KOPT-K1 (cell line): Measurements from ENCODE around the gene EXTL1.

Experiments
- H3K27ac ChIP-seq: fragments of 200-600 bp; sonication (generic); 2 replicates; pipeline ENCODE4 v1.5.1; 2016; ENCODE audit warnings: antibody characterized with exemption, mild to moderate bottlenecking, low read depth, low read length; ENCODE audit not compliant: poor library complexity, severe bottlenecking
- H3K36me3 ChIP-seq: fragments of 200-600 bp; sonication (generic); 2 replicates; pipeline ENCODE4 v1.5.1; 2017; ENCODE audit warnings: antibody characterized with exemption, mild to moderate bottlenecking, low read length, moderate library complexity; ENCODE audit not compliant: insufficient read depth
- H3K9me3 ChIP-seq: fragments of 200-600 bp; sonication (generic); 2 replicates; pipeline ENCODE4 v1.5.1; 2017; ENCODE audit warnings: antibody characterized with exemption, low read length, mild to moderate bottlenecking; ENCODE audit not compliant: insufficient read depth, poor library complexity, severe bottlenecking

EXTL1 gene

DNA sequence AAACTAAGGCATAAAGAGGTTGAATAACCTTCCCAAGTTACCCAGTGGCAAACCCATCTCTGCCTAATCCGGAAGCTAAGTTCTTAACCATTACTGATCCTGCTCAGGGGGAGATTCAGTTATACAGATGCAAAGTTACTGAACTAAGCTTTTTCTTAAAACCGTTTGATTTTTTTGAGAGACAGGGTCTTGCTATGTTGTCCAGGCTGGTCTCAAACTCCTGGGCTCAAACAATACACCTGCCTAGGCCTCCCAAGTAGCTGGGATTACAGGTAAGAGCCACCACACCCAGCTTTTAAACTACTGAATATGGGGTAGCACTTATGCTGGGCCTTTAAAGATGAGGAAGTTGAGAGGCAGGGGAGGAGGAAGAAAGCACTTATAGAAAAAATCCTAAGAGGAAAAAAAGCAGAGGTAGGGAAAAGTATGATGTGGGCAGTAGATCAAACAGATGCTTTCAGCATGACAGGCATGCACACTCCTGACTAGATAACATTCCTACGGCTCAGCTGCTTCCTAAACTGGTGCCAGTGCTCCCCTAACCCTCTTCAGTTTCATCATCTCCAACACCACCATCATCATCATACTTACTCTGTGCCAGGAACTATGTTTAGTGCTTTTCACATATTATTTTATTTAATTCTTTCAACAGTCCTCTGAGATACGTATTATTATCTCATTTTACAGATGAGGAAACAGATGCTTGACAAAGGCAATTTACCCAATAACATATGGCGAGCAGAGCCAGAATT is 29.5 kb upstream of the EXTL1 start:
- Histone ChIP-seq H3K9me3 (no peaks in the 10 kb centered on the region), H3K27ac (peak overlapping the region; percentile 95), H3K36me3 (peaks cover 11% of the 10 kb centered on the region)

DNA sequence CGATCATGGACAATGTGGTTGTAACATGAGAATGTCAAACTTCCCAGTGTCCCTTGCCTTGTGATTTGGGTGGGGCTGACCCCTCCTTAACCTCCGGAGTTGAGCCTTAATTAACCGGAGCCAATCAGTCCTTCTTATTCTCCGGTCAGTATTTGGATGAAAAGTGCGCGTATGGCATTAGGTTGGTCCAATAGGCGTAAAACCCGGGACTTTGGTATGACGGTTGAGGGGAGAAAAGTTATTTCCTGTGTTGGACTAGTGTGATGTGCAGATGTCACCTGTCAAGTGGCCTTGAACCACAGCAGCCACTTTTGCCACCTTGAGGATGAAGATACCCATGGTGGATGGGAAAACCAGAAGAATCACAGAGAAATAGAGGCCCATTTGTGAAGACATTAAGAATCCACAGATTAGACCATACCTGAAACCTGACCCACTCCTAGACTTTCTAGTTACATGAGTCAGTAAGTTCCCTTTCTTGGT is 28.8 kb upstream of the EXTL1 start:
- Histone ChIP-seq H3K36me3 (peaks cover 6% of the 10 kb centered on the region; the same call in 1 of the 2 replicates), H3K27ac (peak overlapping the region; percentile 95), H3K9me3 (no peaks in the 10 kb centered on the region)

DNA sequence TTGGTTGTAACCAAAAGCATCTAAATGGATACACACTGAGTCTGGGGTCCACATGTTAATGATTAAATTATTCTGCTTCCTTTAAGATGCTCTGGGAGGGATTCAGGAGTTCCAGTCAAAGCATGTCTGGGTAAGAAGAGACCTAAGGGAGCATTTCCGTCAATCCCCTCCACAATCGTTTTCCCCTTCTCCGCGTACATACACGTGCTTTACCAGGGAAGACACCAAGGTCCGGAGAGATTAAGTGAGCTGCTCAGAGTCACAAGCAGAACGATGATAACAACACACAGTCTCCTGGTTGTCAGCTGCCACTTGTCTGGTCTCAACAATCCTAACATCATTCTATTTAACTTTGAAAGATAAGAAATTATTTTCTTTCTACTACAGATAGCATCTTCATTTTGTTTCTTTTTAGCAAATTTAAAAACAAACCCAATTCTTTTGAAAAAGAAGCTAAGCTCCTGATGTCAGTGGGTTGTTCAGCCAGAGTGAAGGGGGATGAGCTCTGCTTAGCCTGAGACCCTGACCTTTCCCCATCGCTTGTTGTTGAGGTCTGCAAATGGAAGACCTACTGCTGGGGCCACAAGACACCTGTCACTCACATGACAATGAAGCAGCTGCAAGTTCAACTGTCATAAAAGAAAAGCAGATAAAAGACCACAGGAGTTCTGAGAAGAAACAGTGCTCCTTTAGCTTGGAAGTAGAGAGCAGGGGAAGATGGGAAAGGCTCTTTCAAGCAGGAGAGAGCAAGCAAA is 28.2 kb upstream of the EXTL1 start:
- Histone ChIP-seq H3K27ac (peak overlapping the region; percentile 95), H3K9me3 (no peaks in the 10 kb centered on the region), H3K36me3 (no peaks in the 10 kb centered on the region; the same call in 1 of the 2 replicates)

DNA sequence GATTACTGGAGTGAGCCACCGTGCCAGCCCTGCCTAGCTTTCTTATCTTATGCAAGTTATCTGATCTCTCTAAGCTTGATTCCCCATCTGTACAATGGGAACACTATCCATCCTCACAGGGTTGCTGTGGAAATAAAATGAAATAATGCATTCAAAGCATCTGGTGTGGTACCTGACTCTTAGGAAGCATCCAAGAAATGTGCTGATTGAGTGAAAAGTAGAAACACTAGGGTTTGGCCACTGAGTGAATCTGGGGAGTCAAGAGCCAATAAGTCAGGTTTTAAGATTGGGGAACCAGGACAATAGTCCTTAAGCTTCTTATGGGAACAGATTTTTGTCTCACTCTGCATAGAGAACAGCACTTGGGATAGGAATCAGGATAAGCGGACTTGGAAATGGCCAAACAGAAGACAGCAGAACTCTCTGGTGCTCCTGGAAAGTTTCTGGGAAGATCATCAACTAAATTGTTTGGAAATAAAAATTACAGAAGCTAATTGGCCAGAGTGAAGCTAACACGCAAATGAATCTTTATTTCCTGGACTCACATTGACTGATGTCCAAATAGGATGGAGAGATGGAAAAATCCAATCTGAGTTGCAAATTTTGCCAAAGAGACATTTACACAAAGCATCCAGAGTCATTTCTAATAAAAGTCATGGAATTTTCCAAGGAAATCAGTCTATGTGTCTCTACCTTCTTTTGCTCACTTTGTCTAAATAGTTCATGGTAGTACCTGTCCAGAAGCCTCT is 27.0 kb upstream of the EXTL1 start:
- peak overlapping the region; percentile 95 for H3K27ac ChIP-seq
- H3K36me3 ChIP-seq = no peaks in the 10 kb centered on the region
- H3K9me3 ChIP-seq = no peaks in the 10 kb centered on the region

DNA sequence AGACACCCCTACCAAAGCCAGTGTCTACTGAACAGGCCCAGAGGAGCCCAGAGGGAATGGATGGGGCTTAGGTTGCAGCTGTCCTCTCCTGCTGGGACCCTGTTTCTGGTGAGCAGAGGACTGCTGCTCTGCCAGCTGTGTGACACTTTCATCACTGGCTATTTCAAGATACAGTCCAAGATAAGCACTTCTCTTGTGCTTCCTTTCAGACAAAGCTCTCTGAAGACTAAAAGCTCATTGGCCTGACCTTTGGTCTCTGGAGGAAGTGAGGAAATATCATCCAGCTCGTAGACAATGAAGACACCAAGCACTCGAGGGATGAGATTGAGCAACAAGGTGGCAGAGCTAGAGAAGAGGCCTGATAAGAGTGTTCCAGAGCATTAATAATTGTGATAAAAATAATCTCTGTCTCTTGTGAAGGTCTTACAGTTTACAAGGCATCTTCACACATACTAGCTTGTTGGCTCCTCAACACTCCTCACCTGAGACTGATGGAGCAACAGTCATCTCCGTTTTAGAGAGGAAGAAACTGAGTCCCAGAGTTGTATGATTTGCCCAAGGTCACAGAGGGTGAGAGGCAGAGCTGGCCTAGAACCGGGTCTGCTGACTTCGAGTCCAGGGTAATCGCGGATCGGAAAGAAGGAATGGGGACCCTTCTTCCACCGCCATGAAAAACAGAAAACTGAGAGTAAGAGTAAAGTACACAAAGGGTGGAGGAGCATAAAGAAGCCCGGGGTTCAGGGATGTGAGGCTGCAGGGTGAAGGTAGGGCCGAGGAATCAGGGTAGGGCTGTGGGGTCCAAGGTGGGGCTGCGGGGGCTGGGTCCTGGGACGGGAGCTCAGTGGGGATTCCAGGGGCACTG is 24.4 kb upstream of the EXTL1 start:
- H3K27ac ChIP-seq = peak overlapping the region; percentile 95
- no peaks in the 10 kb centered on the region for H3K9me3 ChIP-seq
- H3K36me3 ChIP-seq = no peaks in the 10 kb centered on the region

DNA sequence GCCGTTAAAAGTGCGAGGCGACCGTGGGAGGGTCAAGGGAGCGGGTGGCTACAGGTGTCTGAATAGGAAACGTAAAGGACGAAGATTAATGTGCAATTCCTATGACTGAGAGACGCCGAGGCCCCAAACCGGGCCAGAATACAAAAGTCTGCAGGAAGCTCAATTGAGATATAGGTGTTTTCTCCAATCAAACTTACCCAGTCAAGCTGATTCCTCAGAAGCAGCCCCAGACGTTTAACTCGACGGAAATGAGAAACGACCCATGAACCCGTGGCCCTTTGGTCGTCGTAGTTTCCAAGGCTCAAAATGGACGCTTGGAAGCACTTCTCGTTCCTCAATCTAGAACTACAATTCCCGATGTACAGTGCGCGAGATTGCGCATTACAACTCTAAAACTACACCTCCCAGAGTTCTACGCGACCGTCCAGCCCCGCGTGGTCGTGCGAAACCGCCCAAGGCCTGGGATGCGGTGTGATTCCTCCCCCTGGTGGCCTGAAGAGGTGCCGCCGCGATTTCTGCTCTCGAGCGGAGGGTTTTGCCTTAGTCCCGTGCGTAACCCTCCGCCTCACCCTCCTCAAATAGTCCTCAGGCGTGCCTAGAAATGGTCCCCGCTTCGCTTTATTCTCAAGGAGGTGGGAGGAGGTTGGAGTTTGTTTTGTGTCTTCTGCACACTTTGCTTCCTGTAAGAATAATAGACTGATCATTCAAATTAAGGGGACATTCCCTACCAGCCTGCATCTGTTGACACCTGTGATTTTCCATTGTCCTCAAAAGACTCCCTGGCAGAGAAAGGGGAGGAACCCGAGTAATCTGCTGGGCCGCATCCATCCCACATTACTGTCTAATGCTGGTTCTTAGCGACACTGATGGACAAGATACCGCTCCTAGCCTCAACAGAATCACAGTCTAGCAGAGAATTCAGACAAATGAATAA is 23.5 kb upstream of the EXTL1 start, which contains the start of gene PAFAH2:
TSS of gene PAFAH2 (minus strand) at position 236 of the 934 bp plus-strand sequence. CDS start 7,247 bp downstream, outside the sequence.
- no peaks in the 10 kb centered on the region for H3K36me3 ChIP-seq
- H3K27ac ChIP-seq = peak within 1 kb of the TSS; percentile 95
- H3K9me3 ChIP-seq = no peaks in the 10 kb centered on the region

DNA sequence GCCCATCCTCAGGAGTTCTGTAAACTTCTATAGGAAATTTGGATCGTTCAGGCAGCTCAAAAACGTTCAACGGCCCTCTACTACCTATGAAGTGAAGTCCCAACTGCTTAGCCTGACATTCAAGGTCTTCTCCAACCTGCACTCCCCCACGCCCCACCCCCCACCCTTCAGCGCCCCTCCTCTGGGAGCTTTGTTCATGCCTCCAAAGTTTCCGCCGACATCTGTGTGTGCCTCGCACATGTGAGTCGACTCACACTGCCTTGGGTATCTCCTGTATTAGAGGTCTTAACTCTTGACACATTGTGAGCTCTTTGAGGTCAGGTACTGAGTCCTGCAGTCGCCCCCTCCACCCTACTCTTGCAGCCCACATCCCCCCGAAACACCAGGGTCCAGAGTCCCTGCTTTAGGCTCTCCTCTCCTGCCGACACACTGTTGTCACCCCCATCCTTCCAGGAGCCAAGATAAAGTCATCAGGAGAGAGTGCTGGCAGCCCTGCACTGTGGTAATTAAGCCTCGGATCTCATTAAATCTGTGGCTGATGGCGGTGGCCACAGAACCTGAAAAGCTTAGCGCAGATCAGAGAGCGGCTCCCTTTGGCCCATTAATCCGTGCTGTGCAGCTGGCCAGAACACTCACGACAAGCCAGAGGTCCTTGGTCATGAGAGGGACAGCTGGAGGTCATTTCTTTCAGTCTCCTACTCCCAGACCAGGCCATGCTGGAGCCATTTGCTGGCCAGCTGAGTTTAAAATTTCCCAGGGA is 22.4 kb upstream of the EXTL1 start:
- no peaks in the 10 kb centered on the region for H3K36me3 ChIP-seq
- no peak overlapping the region for H3K27ac ChIP-seq
- no peaks in the 10 kb centered on the region for H3K9me3 ChIP-seq

DNA sequence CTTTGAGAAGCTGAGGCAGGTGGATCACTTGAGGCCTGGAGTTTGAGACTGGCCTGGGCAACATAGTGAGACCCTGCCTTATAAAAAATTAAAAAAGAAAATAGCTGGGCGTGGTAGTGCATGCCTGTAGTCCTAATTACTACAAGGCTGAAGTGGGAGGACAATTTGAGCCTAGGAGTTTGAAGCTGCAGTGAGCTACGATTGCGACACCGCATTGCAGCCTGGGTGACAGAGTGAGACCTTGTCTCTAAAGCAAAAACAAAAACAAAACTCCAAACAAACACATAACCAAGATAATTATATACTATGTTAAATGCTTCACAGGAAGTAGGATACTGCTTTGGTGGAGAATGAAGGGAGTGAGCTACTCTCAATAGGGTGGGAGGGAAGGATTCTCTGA is 18.3 kb upstream of the EXTL1 start:
- Histone ChIP-seq H3K36me3 (no peaks in the 10 kb centered on the region), H3K9me3 (no peaks in the 10 kb centered on the region), H3K27ac (no peak overlapping the region)

DNA sequence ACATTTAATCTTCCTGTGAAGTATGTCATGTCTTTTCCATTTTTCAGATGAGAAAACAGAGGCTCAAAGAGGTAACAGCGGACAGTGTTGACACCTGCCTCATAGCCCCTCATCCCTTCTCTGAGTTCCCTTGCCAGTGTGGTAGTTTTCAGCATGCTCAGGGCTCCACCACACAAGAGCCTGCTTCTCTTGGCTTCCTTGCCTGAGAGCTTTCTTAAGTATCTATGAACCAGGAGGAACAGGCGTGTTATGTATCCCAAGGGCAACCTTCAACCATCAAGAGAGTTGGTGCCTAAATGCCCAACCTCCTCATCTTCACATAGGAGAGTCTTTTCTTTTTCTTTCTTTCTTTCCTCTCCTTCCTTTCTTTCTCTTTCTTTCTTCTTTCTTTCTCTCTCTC is 17.8 kb upstream of the EXTL1 start:
- no peak overlapping the region for H3K27ac ChIP-seq

DNA sequence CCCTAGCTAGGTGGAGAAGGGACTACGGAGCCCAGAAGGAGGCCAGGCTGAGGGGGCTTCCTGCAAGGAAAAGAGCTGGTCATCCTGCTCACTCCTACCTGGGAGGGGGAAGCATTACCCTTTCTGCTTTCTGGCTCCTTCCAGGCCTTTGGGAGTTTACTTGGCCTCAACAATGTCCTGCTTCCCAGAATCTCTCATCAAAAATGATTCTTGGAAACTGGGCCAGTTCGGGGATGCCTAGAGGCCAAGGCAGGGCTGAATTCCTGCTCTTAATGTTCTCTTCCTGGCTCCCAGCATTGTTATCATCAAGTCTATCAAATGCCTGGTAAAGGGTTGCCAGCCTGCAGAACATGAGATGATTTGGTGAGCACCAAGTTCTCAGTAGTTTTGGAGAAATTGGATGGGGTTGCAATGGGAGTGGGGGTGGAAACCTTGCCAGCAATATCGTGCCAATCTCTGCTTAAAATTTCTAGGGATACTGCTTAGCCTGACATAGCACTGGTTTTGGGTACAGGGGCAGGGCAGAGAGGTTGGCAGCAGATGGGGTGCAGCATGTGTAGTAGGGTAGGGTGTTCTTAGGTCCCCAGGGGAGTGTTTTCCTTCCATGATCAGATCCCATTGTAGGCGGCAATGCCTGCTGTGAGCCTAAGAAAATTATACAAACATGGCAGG is 16.0 kb upstream of the EXTL1 start:
- no peaks in the 10 kb centered on the region for H3K9me3 ChIP-seq
- no peak overlapping the region for H3K27ac ChIP-seq
- H3K36me3 ChIP-seq = no peaks in the 10 kb centered on the region

More for the DNA sequence above, 17.8 kb upstream of the EXTL1 start:
- no peaks in the 10 kb centered on the region for H3K36me3 ChIP-seq
- H3K9me3 ChIP-seq = no peaks in the 10 kb centered on the region

DNA sequence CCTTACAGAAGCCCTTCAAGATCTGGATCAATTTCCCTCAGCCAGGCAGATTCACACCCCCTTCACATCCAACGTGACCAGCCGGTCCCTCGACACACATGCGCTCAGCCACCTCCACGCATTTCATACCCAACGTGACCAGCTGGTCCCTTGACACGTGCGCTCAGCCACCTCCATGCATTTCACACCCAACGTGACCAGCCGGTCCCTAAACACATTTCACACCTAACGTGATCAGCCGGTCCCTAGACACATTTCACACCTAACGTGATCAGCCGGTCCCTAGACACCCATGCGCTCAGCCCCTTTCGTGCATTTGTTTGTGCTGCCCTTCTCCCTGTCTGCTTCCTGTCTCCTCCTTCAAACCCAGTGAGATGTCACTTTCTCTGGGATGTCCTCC is 14.9 kb upstream of the EXTL1 start:
- Histone ChIP-seq H3K9me3 (no peaks in the 10 kb centered on the region), H3K27ac (no peak overlapping the region), H3K36me3 (no peaks in the 10 kb centered on the region)

DNA sequence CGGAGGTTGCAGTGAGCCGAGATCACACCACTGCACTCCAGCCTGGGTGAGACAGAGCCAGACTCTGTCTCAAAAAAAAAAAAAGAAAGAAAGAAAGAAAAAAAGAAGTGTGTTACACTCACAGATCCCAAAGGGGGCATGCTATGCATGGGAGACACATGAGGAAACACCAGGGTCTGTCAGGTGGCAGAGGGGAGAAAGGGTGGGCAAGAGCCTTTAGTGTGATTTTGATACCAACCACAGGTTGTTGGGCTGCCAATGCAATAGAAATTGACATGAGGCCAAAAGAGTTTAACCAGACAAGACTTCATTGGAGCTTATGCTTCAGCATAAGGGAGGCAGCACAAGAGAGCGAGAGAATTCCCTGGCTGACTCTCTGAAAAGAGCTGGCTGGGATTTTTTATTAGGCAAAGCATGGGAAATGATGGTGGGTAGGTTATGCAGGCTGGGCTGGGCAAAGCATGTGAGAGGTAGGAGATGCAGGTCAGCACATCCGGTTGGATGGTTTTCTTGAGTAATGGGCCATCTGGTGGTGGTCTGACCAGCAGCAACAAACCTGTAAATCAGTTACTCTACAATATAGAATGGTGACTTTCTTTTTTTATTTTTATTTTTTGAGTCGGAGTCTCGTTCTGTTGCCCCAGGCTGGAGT is 11.7 kb upstream of the EXTL1 start:
- Histone ChIP-seq H3K36me3 (no peaks in the 10 kb centered on the region), H3K9me3 (no peaks in the 10 kb centered on the region), H3K27ac (no peak overlapping the region)
